Measurements from ENCODE around the gene MLANA. TPM values are rescaled to one million over a fixed set of nuclear protein-coding genes. Genes with fewer than 3 reads are reported as not detected.

The MLANA gene
- total RNA-seq, 1 donor from 2014 or later = not detected

- DNase-seq (ENCODE audit: low spot score) = no peak
- H3K27ac Mint-ChIP-seq = no peak overlapping the region
- no peak overlapping the region for H3K4me3 Mint-ChIP-seq (ENCODE audit: low read depth)
- H3K36me3 Mint-ChIP-seq (ENCODE audit: low read depth) = no peaks in the 10 kb centered on the region
- no peaks in the 10 kb centered on the region for H3K4me1 Mint-ChIP-seq (ENCODE audit: low read depth)
- no peaks in the 10 kb centered on the region for H3K9me3 Mint-ChIP-seq
- H3K27me3 Mint-ChIP-seq (ENCODE audit: low read depth) = no peaks in the 10 kb centered on the region
- intact Hi-C loops (cut with micrococcal nuclease) = no loop called here
These were observed 66.5 kb downstream of the MLANA start for GRCh38 chr9:5957166-5957565.

GRCh38 chr9:5958273-5958672 is 67.6 kb downstream of the MLANA start:
- DNase-seq (ENCODE audit: low spot score) = no peak
- H3K27ac Mint-ChIP-seq = no peak overlapping the region
- intact Hi-C loops (cut with micrococcal nuclease) = no loop called here
- no peaks in the 10 kb centered on the region for H3K27me3 Mint-ChIP-seq (ENCODE audit: low read depth)
- no peaks in the 10 kb centered on the region for H3K4me1 Mint-ChIP-seq (ENCODE audit: low read depth)
- H3K36me3 Mint-ChIP-seq (ENCODE audit: low read depth) = no peaks in the 10 kb centered on the region
- H3K9me3 Mint-ChIP-seq = no peaks in the 10 kb centered on the region
- no peak overlapping the region for H3K4me3 Mint-ChIP-seq (ENCODE audit: low read depth)

Other genes starting within 250 kb of the MLANA start
- 21.1 and 25.3 TPM in 2 replicates for gene ERMP1, start 57.8 kb upstream of the MLANA start, total RNA-seq
- 20.1 and 21.1 TPM in 2 replicates for gene RANBP6, start 124.7 kb downstream of the MLANA start, total RNA-seq

Data from activated T-helper 2 cell treated with anti-CD3 and anti-CD28 coated beads, Interferon-gamma antibody, Interleukin-2, Interleukin-4, amounts not matched to agents 10 μg/mL and 5 μg/mL and 100 μg/mL, durations not matched to agents 14 hours and 24 hours and 36 hours (primary cell).